A549 (cell line): ENCODE data around the gene SZT2. TPM values are rescaled to one million over a fixed set of nuclear protein-coding genes. Genes with fewer than 3 reads are reported as not detected.

Experiments used
- ATAC-seq, 2 experiments: fragments of 200-7000 bp in 1 of 2; fragments of >200 bp in 1 of 2; cut with Nextera tagmentation in 1 of 2; cut with Tn5 transposase in 1 of 2; 3 replicates each; pipeline versions ENCODE4 v1.8.0 to v1.9.1; 2018 to 2020; ENCODE audit warnings: mild to moderate bottlenecking in 1 of 2, moderate library complexity in 1 of 2
- CTCF ChIA-PET: fragments of 300-600 bp; sonication (Branson Sonifier 250); formaldehyde crosslinking; extraction: SDS; loops from one replicate; lab custom pipeline; 2021; ENCODE audit warnings: antibody characterized with exemption, inconsistent platforms; lab: Yijun Ruan, JAX
- POLR2A ChIA-PET: fragments of 350-600 bp; formaldehyde crosslinking; extraction: SDS; loops from one replicate; lab custom pipeline; 2021; ENCODE audit warnings: antibody characterized with exemption, inconsistent platforms; lab: Yijun Ruan, JAX
- DNase-seq, 2 experiments: peaks; one replicate each; pipeline versions ENCODE4 v3.0.0 to v3.0.0-alpha.2; 2011 to 2016; ENCODE audit warnings: low read depth in 1 of 2, low spot score in 1 of 2
- FAIRE-seq: peaks from 2 replicates; lab custom pipeline; 2011; peaks lifted over from hg19 to GRCh38; lab: Jason Lieb, UNC
- H3K27ac ChIP-seq, 2 experiments: fragments of >200 bp; sonication (Bioruptor Twin); formaldehyde crosslinking; 3 replicates each; pipeline ENCODE4 v1.5.1; 2016 to 2017
- H3K4me1 ChIP-seq: fragments of >200 bp; sonication (Bioruptor Twin); formaldehyde crosslinking; 3 replicates; pipeline ENCODE4 v1.6.1; 2016
- H3K4me2 ChIP-seq: fragments of >200 bp; sonication (Bioruptor Twin); formaldehyde crosslinking; 3 replicates; pipeline ENCODE4 v1.6.1; 2016
- H3K4me3 ChIP-seq: fragments of >200 bp; sonication (Bioruptor Twin); formaldehyde crosslinking; 3 replicates; pipeline ENCODE4 v1.5.1; 2016
- H3K9me3 ChIP-seq: fragments of >200 bp; sonication (Bioruptor Twin); formaldehyde crosslinking; 3 replicates; pipeline ENCODE4 v1.6.1; 2016
- BCL3 ChIP-seq: fragments of >200 bp; sonication (Bioruptor Twin); formaldehyde crosslinking; IDR thresholded peaks from 3 replicates; pipeline ENCODE4 v1.6.1; 2016
- CBX2 ChIP-seq: fragments of 200-600 bp; sonication (generic); IDR thresholded peaks from 2 replicates; pipeline ENCODE4 v1.6.1; 2016; ENCODE audit warnings: low read depth, mild to moderate bottlenecking, borderline replicate concordance
- CBX8 ChIP-seq: fragments of 200-600 bp; sonication (generic); IDR thresholded peaks from 2 replicates; pipeline ENCODE4 v1.6.1; 2016
- CEBPB ChIP-seq, 2 experiments: fragments of >200 bp in 1 of 2; sonication (Bioruptor Twin) in 1 of 2; formaldehyde crosslinking in 1 of 2; IDR thresholded peaks; 2 replicates each; pipeline ENCODE4 v1.6.1; 2012 to 2016
- CHD2 ChIP-seq: fragments of 150-350 bp; IDR thresholded peaks from 2 replicates; pipeline ENCODE4 v1.6.1; 2014; ENCODE audit warnings: low read length; ENCODE audit not compliant: partially characterized antibody
- CHD4 ChIP-seq: fragments of 200-600 bp; sonication (generic); IDR thresholded peaks from 2 replicates; pipeline ENCODE4 v1.6.1; 2016; ENCODE audit warnings: antibody characterized with exemption, mild to moderate bottlenecking, borderline replicate concordance
- E2F6 ChIP-seq: IDR thresholded peaks from 2 replicates; pipeline ENCODE4 v1.6.1; 2012; ENCODE audit warnings: low read depth, borderline replicate concordance
- FOSL2 ChIP-seq, 2 experiments: fragments of 450-650 bp in 1 of 2; fragments of >200 bp in 1 of 2; sonication (Bioruptor Twin) in 1 of 2; formaldehyde crosslinking; IDR thresholded peaks; 2 replicates each; pipeline versions ENCODE4 v1.5.0 to v1.6.1; 2016 to 2020; ENCODE audit warnings: mild to moderate bottlenecking in 1 of 2, moderate library complexity in 1 of 2
- HDAC2 ChIP-seq: fragments of 200-600 bp; sonication (generic); IDR thresholded peaks from 2 replicates; pipeline ENCODE4 v1.6.1; 2016
- HOXA7 ChIP-seq: fragments of 250-450 bp; sonication (Bioruptor Pico); IDR thresholded peaks from 2 replicates; pipeline ENCODE4 v1.5.0; 2020; ENCODE audit warnings: mild to moderate bottlenecking, moderate library complexity
- HOXB13 ChIP-seq: fragments of 250-450 bp; sonication (Bioruptor Pico); IDR thresholded peaks from 2 replicates; pipeline ENCODE4 v1.5.0; 2020; ENCODE audit warnings: low read depth, mild to moderate bottlenecking, moderate library complexity
- HOXB5 ChIP-seq: fragments of 250-450 bp; sonication (Bioruptor Pico); IDR thresholded peaks from 2 replicates; pipeline ENCODE4 v1.5.0; 2020; ENCODE audit warnings: mild to moderate bottlenecking, moderate library complexity
- JUNB ChIP-seq: fragments of >200 bp; sonication (Bioruptor Twin); formaldehyde crosslinking; IDR thresholded peaks from 2 replicates; pipeline ENCODE4 v1.6.1; 2016
- KDM1A ChIP-seq: fragments of 200-600 bp; sonication (generic); IDR thresholded peaks from 2 replicates; pipeline ENCODE4 v1.6.1; 2016; ENCODE audit warnings: low read depth, mild to moderate bottlenecking
- KDM5A ChIP-seq: fragments of 200-600 bp; sonication (generic); IDR thresholded peaks from 2 replicates; pipeline ENCODE4 v1.6.1; 2016; ENCODE audit warnings: antibody characterized with exemption, mild to moderate bottlenecking
- MAFK ChIP-seq: fragments of 450-650 bp; IDR thresholded peaks from 2 replicates; pipeline ENCODE4 v1.6.1; 2014; ENCODE audit not compliant: partially characterized antibody
- MAZ ChIP-seq: fragments of 150-350 bp; IDR thresholded peaks from 2 replicates; pipeline ENCODE4 v1.6.1; 2014; ENCODE audit warnings: antibody characterized with exemption, low read depth, low read length, borderline replicate concordance
- NFE2L2 ChIP-seq: fragments of 150-350 bp; conservative IDR thresholded peaks from 2 replicates; pipeline ENCODE4 v1.6.1; 2014; ENCODE audit warnings: low read length
- NPAS2 ChIP-seq: fragments of 250-450 bp; sonication (Bioruptor Pico); IDR thresholded peaks from 2 replicates; pipeline ENCODE4 v1.8.0; 2022; ENCODE audit warnings: mild to moderate bottlenecking, moderate library complexity, borderline replicate concordance
- NR3C1 ChIP-seq: fragments of >200 bp; sonication (Bioruptor Twin); formaldehyde crosslinking; IDR thresholded peaks from 3 replicates; pipeline ENCODE4 v1.6.1; 2017
- POLR2A ChIP-seq: IDR thresholded peaks from 2 replicates; pipeline ENCODE4 v1.6.1; 2012; ENCODE audit warnings: mild to moderate bottlenecking, low read length
- POLR2AphosphoS2 ChIP-seq: conservative IDR thresholded peaks from 2 replicates; pipeline ENCODE4 v1.6.1; 2012; ENCODE audit warnings: low read length, improper control_type of control experiment, inconsistent platforms
- RAD21 ChIP-seq, 2 experiments: fragments of >200 bp in 1 of 2; sonication (Bioruptor Twin) in 1 of 2; formaldehyde crosslinking in 1 of 2; IDR thresholded peaks in 1 of 2; conservative IDR thresholded peaks in 1 of 2; 2 replicates in 1 of 2; 3 replicates in 1 of 2; pipeline ENCODE4 v1.6.1; 2012 to 2018; ENCODE audit warnings: inconsistent platforms in 1 of 2
- RNF2 ChIP-seq: fragments of 200-600 bp; sonication (generic); IDR thresholded peaks from 2 replicates; pipeline ENCODE4 v1.6.1; 2016; ENCODE audit warnings: low read depth, mild to moderate bottlenecking, antibody characterized with exemption, moderate library complexity, borderline replicate concordance
- SMC3 ChIP-seq: fragments of >200 bp; sonication (Bioruptor Twin); formaldehyde crosslinking; IDR thresholded peaks from 3 replicates; pipeline ENCODE4 v1.6.1; 2018; ENCODE audit warnings: inconsistent platforms
- TP53 ChIP-seq: fragments of 250-450 bp; sonication (Bioruptor Pico); IDR thresholded peaks from 2 replicates; pipeline ENCODE4 v1.5.0; 2021; ENCODE audit warnings: mild to moderate bottlenecking, moderate library complexity
- ZNF302 ChIP-seq: fragments of 250-450 bp; sonication (Bioruptor Pico); IDR thresholded peaks from 2 replicates; pipeline ENCODE4 v1.9.0; 2021; ENCODE audit warnings: inconsistent platforms, mild to moderate bottlenecking, moderate library complexity
- ZSCAN20 ChIP-seq: fragments of 250-450 bp; sonication (Bioruptor Pico); IDR thresholded peaks from 2 replicates; pipeline ENCODE4 v1.8.0; 2022; ENCODE audit warnings: mild to moderate bottlenecking, moderate library complexity
- WGBS: methylation state at CpG from one replicate; pipeline ENCODE4 v1.1.6; 2017; ENCODE audit errors: missing lambda C conversion rate; 5-methylcytosine and 5-hydroxymethylcytosine counted together
- polyA plus RNA-seq, 4 experiments: library from polyadenylated mRNA; depleted of rRNA in 3 of 4; stranded (reverse); fragments of >200 nt; fragmentation: RNase III in 1 of 4; extraction: RNeasy Plus Mini Kit Qiagen cat#74134 plus additional on column Dnase treatment in 1 of 4; gene quantifications; 2 replicates in 3 of 4; 3 replicates in 1 of 4; pipeline ENCODE4 v1.2.3, GENCODE V29; 2011 to 2017
- TF ChIP-seq, protein P1 (sequence below): fragments of 450-650 bp; IDR thresholded peaks from 2 replicates; pipeline ENCODE4 v1.6.1; 2014; ENCODE audit warnings: antibody characterized with exemption
- TF ChIP-seq, protein P2 (sequence below): IDR thresholded peaks from 2 replicates; pipeline ENCODE4 v1.6.1; 2012
- TF ChIP-seq, protein P3 (sequence below): fragments of >200 bp; sonication (Bioruptor Twin); formaldehyde crosslinking; IDR thresholded peaks from 3 replicates; pipeline ENCODE4 v1.5.1; 2016
- TF ChIP-seq, protein P4 (sequence below): fragments of >200 bp; sonication (Bioruptor Twin); formaldehyde crosslinking; IDR thresholded peaks from 2 replicates; pipeline ENCODE4 v1.6.1; 2016

Gene SZT2
- polyA plus RNA-seq, 2 of the 4 experiments (the other 2 are of a cell fraction) = 6.1 to 6.5 TPM

- no peak for ATAC-seq
- Histone ChIP-seq H3K4me2 (no peak overlapping the region), H3K4me3 (no peak overlapping the region), H3K9me3 (no peaks in the 10 kb centered on the region), H3K27ac (no peak overlapping the region), H3K4me1 (peaks cover 6% of the 10 kb centered on the region; the same call in 2 of the 3 replicates)
- no peak for FAIRE-seq
- POLR2A ChIA-PET = interaction anchor here (0.6 to 1.1 kb wide), 2 partner anchors 79 to 91 kb away, joined by 3 read pairs; no protein-coding TSS in a partner anchor
- DNase-seq = no peak
- WGBS = 89% methylated on average over 10 of the region's 11 CpGs
- TF ChIP-seq KDM5A (no peak), CBX2 (no peak), HDAC2 (no peak), TP53 (CRISPR knock-in tag) (no peak), HOXA7 (CRISPR knock-in tag) (no peak), POLR2AphosphoS2 (no peak), POLR2A (no peak), CEBPB (IDR thresholded peaks at IDR 0.05) (no peak), MAZ (no peak), CBX8 (no peak), MAFK (no peak), ZSCAN20 (CRISPR knock-in tag) (no peak)
- TF ChIP-seq, protein P1, sequence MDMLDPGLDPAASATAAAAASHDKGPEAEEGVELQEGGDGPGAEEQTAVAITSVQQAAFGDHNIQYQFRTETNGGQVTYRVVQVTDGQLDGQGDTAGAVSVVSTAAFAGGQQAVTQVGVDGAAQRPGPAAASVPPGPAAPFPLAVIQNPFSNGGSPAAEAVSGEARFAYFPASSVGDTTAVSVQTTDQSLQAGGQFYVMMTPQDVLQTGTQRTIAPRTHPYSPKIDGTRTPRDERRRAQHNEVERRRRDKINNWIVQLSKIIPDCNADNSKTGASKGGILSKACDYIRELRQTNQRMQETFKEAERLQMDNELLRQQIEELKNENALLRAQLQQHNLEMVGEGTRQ = no peak
- TF ChIP-seq, protein P2, sequence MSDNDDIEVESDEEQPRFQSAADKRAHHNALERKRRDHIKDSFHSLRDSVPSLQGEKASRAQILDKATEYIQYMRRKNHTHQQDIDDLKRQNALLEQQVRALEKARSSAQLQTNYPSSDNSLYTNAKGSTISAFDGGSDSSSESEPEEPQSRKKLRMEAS = no peak
- CTCF ChIA-PET = interaction anchor here (0.8 kb wide), 1 partner anchor 9 kb away, joined by 4 read pairs; no protein-coding TSS in a partner anchor
These were observed 59.4 kb downstream of the SZT2 start for GRCh38 chr1:43448955-43449707.

- Histone ChIP-seq H3K4me2 (no peak overlapping the region), H3K9me3 (no peaks in the 10 kb centered on the region), H3K4me1 (peaks cover 10% of the 10 kb centered on the region; the same call in 2 of the 3 replicates), H3K27ac (no peak overlapping the region), H3K4me3 (no peak overlapping the region)
- ATAC-seq (no peak), FAIRE-seq (no peak), DNase-seq (no peak)
- POLR2A ChIA-PET = no interaction called here
- CTCF ChIA-PET = no interaction called here
- 85% methylated on average over 3 of the region's 5 CpGs for WGBS
- TF ChIP-seq HOXB13 (CRISPR knock-in tag) (no peak), NPAS2 (CRISPR knock-in tag) (no peak), NR3C1 (no peak), HOXB5 (CRISPR knock-in tag) (no peak), BCL3 (no peak), RAD21 (conservative IDR thresholded peaks at IDR 0.05 in 1 of 2, IDR thresholded peaks at IDR 0.05 in 1 of 2) (no peak), MAFK (no peak), NFE2L2 (no peak), KDM1A (no peak), ZNF302 (no peak), FOSL2 (IDR thresholded peaks at IDR 0.05) (no peak), FOSL2 (CRISPR knock-in tag; IDR thresholded peaks at IDR 0.05) (no peak), MAZ (no peak), RNF2 (no peak), SMC3 (no peak), JUNB (no peak), E2F6 (no peak), CHD4 (no peak), CHD2 (no peak)
- TF ChIP-seq, protein P3, sequence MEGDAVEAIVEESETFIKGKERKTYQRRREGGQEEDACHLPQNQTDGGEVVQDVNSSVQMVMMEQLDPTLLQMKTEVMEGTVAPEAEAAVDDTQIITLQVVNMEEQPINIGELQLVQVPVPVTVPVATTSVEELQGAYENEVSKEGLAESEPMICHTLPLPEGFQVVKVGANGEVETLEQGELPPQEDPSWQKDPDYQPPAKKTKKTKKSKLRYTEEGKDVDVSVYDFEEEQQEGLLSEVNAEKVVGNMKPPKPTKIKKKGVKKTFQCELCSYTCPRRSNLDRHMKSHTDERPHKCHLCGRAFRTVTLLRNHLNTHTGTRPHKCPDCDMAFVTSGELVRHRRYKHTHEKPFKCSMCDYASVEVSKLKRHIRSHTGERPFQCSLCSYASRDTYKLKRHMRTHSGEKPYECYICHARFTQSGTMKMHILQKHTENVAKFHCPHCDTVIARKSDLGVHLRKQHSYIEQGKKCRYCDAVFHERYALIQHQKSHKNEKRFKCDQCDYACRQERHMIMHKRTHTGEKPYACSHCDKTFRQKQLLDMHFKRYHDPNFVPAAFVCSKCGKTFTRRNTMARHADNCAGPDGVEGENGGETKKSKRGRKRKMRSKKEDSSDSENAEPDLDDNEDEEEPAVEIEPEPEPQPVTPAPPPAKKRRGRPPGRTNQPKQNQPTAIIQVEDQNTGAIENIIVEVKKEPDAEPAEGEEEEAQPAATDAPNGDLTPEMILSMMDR = no peak
- TF ChIP-seq, protein P4, sequence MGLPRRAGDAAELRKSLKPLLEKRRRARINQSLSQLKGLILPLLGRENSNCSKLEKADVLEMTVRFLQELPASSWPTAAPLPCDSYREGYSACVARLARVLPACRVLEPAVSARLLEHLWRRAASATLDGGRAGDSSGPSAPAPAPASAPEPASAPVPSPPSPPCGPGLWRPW = no peak
These were observed 60.0 kb downstream of the SZT2 start for GRCh38 chr1:43449708-43450069.
